Ishikawa (cell line): ENCODE results near the gene CHURC1.

Experiments
- RAD21 ChIP-seq: IDR thresholded peaks from 2 replicates; pipeline ENCODE4 v1.6.1; 2012; ENCODE audit warnings: low read depth
- REST ChIP-seq: IDR thresholded peaks from 2 replicates; pipeline ENCODE4 v1.6.1; 2012; ENCODE audit warnings: low read depth, mild to moderate bottlenecking
- YY1 ChIP-seq: IDR thresholded peaks from 2 replicates; pipeline ENCODE4 v1.6.1; 2012; ENCODE audit warnings: low read depth

- TF ChIP-seq RAD21: no peak
- TF ChIP-seq REST: no peak
- TF ChIP-seq YY1: no peak
Measured at GRCh38 chr14:64958201-64958600, 43.9 kb downstream of the CHURC1 start.
